HepG2 (cell line): Measurements from ENCODE around the gene FAM81A. TPM values are rescaled to one million over a fixed set of nuclear protein-coding genes. Genes with fewer than 3 reads are reported as not detected.

Experiments used
- ATAC-seq: fragments of 200-7000 bp; cut with Tn5 transposase; 3 replicates; pipeline ENCODE4 v1.9.1; 2020; ENCODE audit warnings: mild to moderate bottlenecking, moderate library complexity
- BruUV-seq: library from RNA; stranded (reverse); fragments of 400-500 nt; replicated peaks from 2 replicates; lab custom pipeline; 2021; lab: Mats Ljungman, UMichigan
- CTCF ChIA-PET: fragments of 300-600 bp; formaldehyde crosslinking; extraction: SDS; loops from one replicate; lab custom pipeline; 2021; ENCODE audit warnings: low total read pairs, inconsistent platforms, low intra/inter-chr PET ratio; lab: Yijun Ruan, JAX
- POLR2A ChIA-PET: fragments of 350-600 bp; sonication (Branson Sonifier 250); formaldehyde crosslinking; loops from one replicate; lab custom pipeline; 2020; ENCODE audit warnings: antibody characterized with exemption, inconsistent platforms; lab: Yijun Ruan, JAX
- DNase-seq: peaks from one replicate; pipeline ENCODE4 v3.0.0-alpha.2; 2015; ENCODE audit warnings: low spot score
- FAIRE-seq: peaks from 3 replicates; lab custom pipeline; 2011; peaks lifted over from hg19 to GRCh38; lab: Jason Lieb, UNC
- H2AFZ ChIP-seq: one replicate; pipeline ENCODE4 v1.6.1; 2011; ENCODE audit warnings: low read length, inconsistent platforms
- H3K27ac ChIP-seq: fragments of 300-600 bp; 3 replicates; pipeline ENCODE4 v1.8.0; 2011; ENCODE audit warnings: mixed run types, mild to moderate bottlenecking, mixed read lengths, low read length, inconsistent platforms; ENCODE audit not compliant: insufficient read depth; ENCODE audit errors: extremely low read length
- H3K27me3 ChIP-seq, 2 experiments: fragments of 200-600 bp in 1 of 2; 2 replicates in 1 of 2; 3 replicates in 1 of 2; pipeline versions ENCODE4 v1.6.0 to v1.8.0; 2011; ENCODE audit warnings: low read length in 2 of 2, mild to moderate bottlenecking in 2 of 2, moderate library complexity in 2 of 2, inconsistent platforms in 1 of 2; ENCODE audit not compliant: insufficient read depth in 2 of 2, control insufficient read depth in 1 of 2
- H3K36me3 ChIP-seq, 2 experiments: fragments of 200-600 bp in 1 of 2; replicated peaks in 1 of 2; 2 replicates in 1 of 2; 3 replicates in 1 of 2; pipeline versions ENCODE4 v1.5.1 to v1.8.0; 2011; ENCODE audit warnings: low read length in 2 of 2, inconsistent platforms in 1 of 2; ENCODE audit not compliant: insufficient read depth in 2 of 2, control insufficient read depth in 1 of 2
- H3K4me1 ChIP-seq: 2 replicates; pipeline ENCODE4 v1.5.1; 2012; ENCODE audit warnings: low read length, inconsistent platforms; ENCODE audit not compliant: insufficient read depth
- H3K4me2 ChIP-seq: 2 replicates; pipeline ENCODE4 v1.6.0; 2011; ENCODE audit warnings: low read depth, low read length, inconsistent platforms
- H3K4me3 ChIP-seq, 3 experiments: fragments of 200-600 bp in 1 of 3; sonication (generic), shearing (Covaris generic) in 1 of 3; replicated peaks in 1 of 3; 2 replicates each; pipeline ENCODE4 v1.5.1; 2011 to 2016; ENCODE audit warnings: low read length in 3 of 3, inconsistent platforms in 2 of 3, low read depth in 2 of 3, mild to moderate bottlenecking in 2 of 3, control low read depth in 1 of 3, mixed read lengths in 1 of 3; ENCODE audit not compliant: insufficient read depth in 1 of 3
- H3K79me2 ChIP-seq: one replicate; pipeline ENCODE4 v1.6.1; 2011; ENCODE audit warnings: low read length, inconsistent platforms; ENCODE audit not compliant: insufficient read depth
- H3K9ac ChIP-seq: 2 replicates; pipeline ENCODE4 v1.6.0; 2011; ENCODE audit warnings: mild to moderate bottlenecking, low read depth, low read length, inconsistent platforms; ENCODE audit not compliant: insufficient read depth
- H3K9me3 ChIP-seq: 2 replicates; pipeline ENCODE4 v1.5.1; 2012; ENCODE audit warnings: mild to moderate bottlenecking, low read length
- H4K20me1 ChIP-seq: 2 replicates; pipeline ENCODE4 v1.6.0; 2011; ENCODE audit warnings: inconsistent platforms, mild to moderate bottlenecking, low read length, moderate library complexity; ENCODE audit not compliant: insufficient read depth
- KDM5B ChIP-seq: sonication (generic); formaldehyde crosslinking; IDR thresholded peaks from 2 replicates; pipeline ENCODE4 v1.4.0; 2020; ENCODE audit warnings: missing genetic modification reagents, mild to moderate bottlenecking, borderline replicate concordance
- KDM6A ChIP-seq: IDR thresholded peaks from 2 replicates; pipeline ENCODE4 v1.6.1; 2016; ENCODE audit warnings: low read depth
- MEIS2 ChIP-seq: sonication (generic); formaldehyde crosslinking; IDR thresholded peaks from 2 replicates; pipeline ENCODE4 v1.9.0; 2021; ENCODE audit warnings: mild to moderate bottlenecking, missing genetic modification reagents
- ZNF121 ChIP-seq: sonication (generic); formaldehyde crosslinking; IDR thresholded peaks from 2 replicates; pipeline ENCODE4 v1.5.0; 2020; ENCODE audit warnings: mild to moderate bottlenecking, missing genetic modification reagents
- ZNF256 ChIP-seq: sonication (generic); formaldehyde crosslinking; conservative IDR thresholded peaks from 2 replicates; pipeline ENCODE4 v1.4.0; 2020; ENCODE audit warnings: missing genetic modification reagents
- ZNF264 ChIP-seq: sonication (generic); formaldehyde crosslinking; IDR thresholded peaks from 2 replicates; pipeline ENCODE4 v1.4.0; 2020; ENCODE audit warnings: missing genetic modification reagents
- ZNF431 ChIP-seq: sonication (generic); formaldehyde crosslinking; IDR thresholded peaks from 2 replicates; pipeline ENCODE4 v1.9.0; 2022; ENCODE audit warnings: missing genetic modification reagents, low read depth, mild to moderate bottlenecking, borderline replicate concordance
- WGBS: methylation state at CpG from one replicate; pipeline ENCODE4 v1.1.6; 2017; ENCODE audit warnings: low lambda C conversion rate; 5-methylcytosine and 5-hydroxymethylcytosine counted together
- in situ Hi-C: cut with HindIII; loops from 2 replicates; pipeline ENCODE4 v1.10.0; 2017; ENCODE audit warnings: low pct_unique_long_range_greater_than_20kb; ENCODE audit not compliant: extremely low pct_ligation_motif_present
- intact Hi-C: fragments of 100-400 bp; cut with micrococcal nuclease; formaldehyde crosslinking; loops from one replicate; pipeline ENCODE4 v1.10.0; 2022; ENCODE audit not compliant: unreplicated experiment
- polyA plus RNA-seq, 8 experiments: library from polyadenylated mRNA; depleted of rRNA in 3 of 8; stranded (reverse) in 7 of 8; unstranded in 1 of 8; fragments of >200 nt; fragmentation: Illumina TruSeq in 4 of 8; extraction: Trizol in 4 of 8; gene quantifications; 2 replicates each; pipeline versions ENCODE4 v1.2.1 to v1.2.3, GENCODE V29; 2011 to 2016; ENCODE audit warnings: low read depth in 4 of 8, missing spikeins in 1 of 8, mixed read lengths in 1 of 8; ENCODE audit not compliant: insufficient read depth in 1 of 8
- total RNA-seq, 5 experiments: library from RNA; depleted of rRNA; stranded (reverse); fragments of >200 nt; fragmentation: Illumina TruSeq; extraction: Trizol; gene quantifications; 2 replicates each; pipeline ENCODE4 v1.2.3, GENCODE V29; 2016; ENCODE audit warnings: low read depth in 1 of 5
- TF ChIP-seq, protein P1 (sequence below): sonication (generic); formaldehyde crosslinking; IDR thresholded peaks from 2 replicates; pipeline ENCODE4 v1.5.0; 2020; ENCODE audit warnings: mild to moderate bottlenecking, low read depth, missing genetic modification reagents, borderline replicate concordance

FAM81A gene
- total and polyA plus RNA-seq, 2 of the 13 experiments (the other 11 are each of a cell fraction or from before 2014, with no cell fraction given), result 0.09 TPM; not detected in 1

DNA sequence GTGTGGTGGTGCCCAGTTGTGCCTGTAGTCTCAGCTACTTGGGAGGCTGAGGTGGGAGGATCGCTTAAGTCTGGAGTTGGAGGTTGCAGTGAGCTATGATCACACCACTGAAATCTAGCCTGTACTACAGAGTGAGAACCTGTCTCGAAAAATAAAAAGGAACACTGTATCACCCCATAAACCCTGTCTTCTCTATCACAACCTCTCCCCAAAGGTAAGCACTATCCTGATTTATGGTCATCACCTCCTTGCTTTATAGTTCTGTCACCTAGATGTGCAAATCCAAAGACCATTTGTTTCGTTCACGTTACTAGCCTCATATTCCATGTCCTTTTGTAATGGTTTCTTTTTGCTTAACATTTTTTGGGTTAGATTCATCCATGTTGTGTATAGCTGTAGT is 123.6 kb downstream of the FAM81A start:
- no TSS peak for BruUV-seq
- Histone ChIP-seq H3K36me3 (no peaks in the 10 kb centered on the region), H3K27me3 (no peaks in the 10 kb centered on the region; a peak in 1 of 5 replicates), H3K9ac (no peak overlapping the region), H4K20me1 (no peaks in the 10 kb centered on the region), H3K4me2 (no peak overlapping the region), H3K27ac (no peak overlapping the region), H3K9me3 (no peaks in the 10 kb centered on the region), H3K4me3 (no peak overlapping the region), H2AFZ (no peak overlapping the region), H3K79me2 (no peaks in the 10 kb centered on the region), H3K4me1 (peaks cover 11% of the 10 kb centered on the region; the same call in 1 of the 2 replicates)
- 56% methylated on average over 4 of the region's 4 CpGs for WGBS
- no peak for FAIRE-seq
- ChIA-PET POLR2A (no interaction called here), CTCF (no interaction called here)
- TF ChIP-seq, protein P1, sequence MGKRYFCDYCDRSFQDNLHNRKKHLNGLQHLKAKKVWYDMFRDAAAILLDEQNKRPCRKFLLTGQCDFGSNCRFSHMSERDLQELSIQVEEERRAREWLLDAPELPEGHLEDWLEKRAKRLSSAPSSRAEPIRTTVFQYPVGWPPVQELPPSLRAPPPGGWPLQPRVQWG (CRISPR knock-in tag), result no peak
- TF ChIP-seq KDM6A (CRISPR knock-in tag) (no peak), ZNF256 (CRISPR knock-in tag) (no peak)
- in situ Hi-C loops, result no loop called here
- no peak for ATAC-seq
- intact Hi-C loops, result no loop called here
- no peak for DNase-seq

DNA sequence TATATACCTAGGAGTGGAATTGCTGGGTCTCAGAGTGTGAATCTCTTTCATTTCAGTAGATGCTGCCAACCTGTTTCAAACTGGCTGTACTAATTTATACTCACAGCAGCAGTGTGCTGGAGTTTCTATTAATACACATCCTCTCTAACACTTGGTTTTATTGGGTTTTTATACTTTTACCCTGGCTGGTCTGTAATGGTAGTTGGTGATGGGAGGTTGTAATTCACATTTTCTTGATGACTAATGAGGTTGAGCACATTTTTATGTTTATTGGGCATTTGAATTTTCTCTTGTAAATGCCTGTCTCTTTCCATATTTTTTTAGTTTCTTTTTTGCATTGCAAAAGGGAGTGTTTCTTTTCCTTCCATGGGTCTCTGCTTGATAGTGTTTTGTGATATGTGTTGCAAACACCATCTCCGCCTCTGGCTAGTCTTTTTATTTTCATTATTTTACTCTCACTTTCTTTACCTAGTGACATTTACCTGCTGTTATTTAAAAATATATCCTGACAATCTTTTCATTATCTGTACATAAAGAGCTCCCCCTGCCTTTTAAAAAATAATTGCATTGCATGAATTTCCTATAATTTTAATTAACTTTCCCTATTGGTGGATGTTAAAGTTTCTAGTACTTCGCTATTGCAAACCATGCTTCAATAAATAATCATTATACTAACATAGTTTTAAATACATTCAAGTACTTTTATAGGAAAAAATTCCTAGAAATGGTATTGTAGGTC is 124.6 kb downstream of the FAM81A start:
- FAIRE-seq (no peak), ATAC-seq (no peak), DNase-seq (no peak)
- BruUV-seq, result no TSS peak
- H3K9me3 ChIP-seq, result no peaks in the 10 kb centered on the region
- in situ Hi-C loops, result no loop called here
- H3K27ac ChIP-seq, result no peak overlapping the region
- H3K27me3 ChIP-seq, result no peaks in the 10 kb centered on the region; a peak in 1 of 5 replicates
- H3K9ac ChIP-seq, result no peak overlapping the region
- CTCF ChIA-PET, result interaction anchor here (1.1 kb wide), 1 partner anchor 30 kb away, joined by 3 read pairs; no protein-coding TSS in a partner anchor
- TF ChIP-seq ZNF431 (CRISPR knock-in tag), result no peak
- TF ChIP-seq ZNF264, result no peak
- TF ChIP-seq KDM5B (CRISPR knock-in tag), result no peak
- TF ChIP-seq ZNF121 (CRISPR knock-in tag), result no peak
- no peak for TF ChIP-seq MEIS2 (CRISPR knock-in tag)
- H2AFZ ChIP-seq, result no peak overlapping the region
- H4K20me1 ChIP-seq, result no peaks in the 10 kb centered on the region
- no peaks in the 10 kb centered on the region for H3K79me2 ChIP-seq
- intact Hi-C loops, result loop anchor here (2.0 kb wide), 1 partner anchor 30 kb away; no protein-coding TSS in a partner anchor
- H3K4me2 ChIP-seq, result no peak overlapping the region
- POLR2A ChIA-PET, result no interaction called here
- H3K4me1 ChIP-seq, result 0 out of 2 replicates have a peak, but pooled peaks cover 5% of the 10 kb centered on the region
- WGBS, result 75% methylated on average over 2 of the region's 2 CpGs
- H3K36me3 ChIP-seq, result no peaks in the 10 kb centered on the region
- H3K4me3 ChIP-seq, result no peak overlapping the region
